GM18499 (cell line): ENCODE data around the gene PLD5.
"Not testable (repeated sequence)": the region's sequence is repeated elsewhere in the genome, so short reads cannot be mapped to it uniquely, and the experiment has no call there.

Experiments
- ATAC-seq: cut with Tn5 transposase; IDR thresholded peaks from one replicate; pipeline ENCODE4 v1.9.1; 2021; ENCODE audit warnings: moderate number of reproducible peaks; ENCODE audit not compliant: insufficient read depth, unreplicated experiment

Gene PLD5

DNA sequence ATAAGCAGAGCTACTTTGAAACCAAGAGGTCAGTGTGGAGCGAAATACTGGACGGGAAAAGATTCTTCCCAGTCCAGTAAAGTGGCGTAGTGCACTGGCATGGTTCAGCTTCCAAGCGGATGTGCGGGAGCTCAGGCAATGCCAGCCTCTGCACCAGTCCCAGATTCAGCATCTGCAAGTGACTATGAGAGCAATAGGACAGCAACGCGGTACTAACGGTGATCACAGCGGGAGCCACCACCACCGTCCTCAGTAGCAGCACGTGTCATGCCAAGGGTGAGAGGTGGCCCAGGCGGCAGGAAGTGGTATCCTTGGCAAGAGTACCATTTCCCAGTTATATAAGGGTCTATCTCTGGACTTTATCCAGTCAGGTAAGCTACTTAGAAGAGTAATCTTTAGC lies 17.8 kb downstream of the PLD5 start:
- ATAC-seq = no peak

DNA sequence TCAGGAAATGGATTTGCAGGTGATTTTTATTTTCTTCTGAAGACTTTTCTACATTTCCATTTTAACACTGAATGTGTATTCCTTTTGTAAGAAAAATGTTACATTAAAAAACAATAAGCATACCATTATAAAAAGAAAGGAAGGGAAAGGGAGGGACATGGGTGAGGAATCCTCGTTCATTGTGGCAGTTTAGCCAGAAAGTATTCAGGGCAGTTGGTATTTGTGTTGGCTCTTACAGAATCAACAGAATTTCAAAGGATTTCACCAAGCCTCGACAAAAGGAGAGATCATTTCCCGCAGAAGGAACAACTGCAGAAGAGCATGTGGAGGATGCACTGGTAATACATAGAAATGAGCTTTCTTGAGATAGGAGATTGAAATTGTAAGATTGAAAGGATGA lies 35.0 kb downstream of the PLD5 start:
- no peak for ATAC-seq

DNA sequence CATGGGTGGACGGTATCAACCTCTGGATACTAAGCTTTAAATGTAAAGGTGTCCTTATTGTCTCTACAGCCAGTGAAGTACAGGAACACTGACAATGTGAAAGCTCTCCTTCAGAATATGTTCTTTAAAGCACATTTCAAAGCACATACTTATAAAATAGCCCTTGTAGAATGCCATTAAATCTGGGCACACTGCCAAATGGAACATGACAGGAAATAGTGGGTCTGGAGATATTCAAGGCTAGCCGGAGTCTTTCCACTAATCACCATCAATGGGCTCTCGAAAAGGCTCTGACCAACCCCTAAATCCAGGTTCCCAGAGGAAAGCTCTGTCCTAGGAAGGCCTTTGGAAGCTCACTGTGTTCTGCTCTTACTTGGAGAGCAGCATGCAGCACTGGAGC lies 46.6 kb downstream of the PLD5 start:
- no peak for ATAC-seq

DNA sequence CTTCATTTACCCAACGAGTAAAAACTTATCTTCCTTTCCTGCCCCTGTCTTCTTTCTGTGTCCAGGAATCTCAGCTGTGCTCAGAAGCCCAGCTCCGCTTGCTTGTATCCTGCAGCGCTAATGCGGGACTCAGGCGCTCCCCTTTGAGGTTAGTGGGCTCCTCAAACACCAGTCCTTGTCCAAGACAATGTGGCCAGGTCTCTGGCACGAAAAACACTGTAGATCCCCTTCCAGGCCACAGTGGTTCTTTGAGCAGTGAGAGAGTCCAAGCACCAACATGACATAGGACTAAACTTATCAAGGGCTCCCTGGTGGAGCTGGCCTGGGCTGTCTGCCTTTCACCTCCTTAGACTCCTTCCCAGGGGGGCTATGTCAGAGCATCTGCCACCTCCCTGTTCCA lies 53.7 kb downstream of the PLD5 start:
- ATAC-seq = no peak

DNA sequence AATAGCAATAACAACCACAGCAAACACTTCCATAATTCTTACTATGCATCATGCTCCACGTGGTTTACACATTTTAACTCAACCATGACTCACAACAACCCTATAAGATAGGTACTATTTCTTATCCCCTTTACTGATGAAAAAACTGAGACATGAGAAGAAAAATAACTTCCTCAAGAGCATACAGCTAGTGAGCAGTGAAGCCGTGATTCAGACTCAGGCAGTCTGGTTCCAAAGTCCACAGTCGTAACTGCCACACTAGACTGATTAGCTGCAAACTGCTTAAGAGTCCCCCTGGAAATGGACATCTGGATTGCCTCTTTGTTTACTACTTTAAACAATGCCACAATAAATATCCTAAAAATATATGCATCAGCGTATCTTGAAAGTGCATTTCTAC lies 55.7 kb downstream of the PLD5 start:
- ATAC-seq = no peak

DNA sequence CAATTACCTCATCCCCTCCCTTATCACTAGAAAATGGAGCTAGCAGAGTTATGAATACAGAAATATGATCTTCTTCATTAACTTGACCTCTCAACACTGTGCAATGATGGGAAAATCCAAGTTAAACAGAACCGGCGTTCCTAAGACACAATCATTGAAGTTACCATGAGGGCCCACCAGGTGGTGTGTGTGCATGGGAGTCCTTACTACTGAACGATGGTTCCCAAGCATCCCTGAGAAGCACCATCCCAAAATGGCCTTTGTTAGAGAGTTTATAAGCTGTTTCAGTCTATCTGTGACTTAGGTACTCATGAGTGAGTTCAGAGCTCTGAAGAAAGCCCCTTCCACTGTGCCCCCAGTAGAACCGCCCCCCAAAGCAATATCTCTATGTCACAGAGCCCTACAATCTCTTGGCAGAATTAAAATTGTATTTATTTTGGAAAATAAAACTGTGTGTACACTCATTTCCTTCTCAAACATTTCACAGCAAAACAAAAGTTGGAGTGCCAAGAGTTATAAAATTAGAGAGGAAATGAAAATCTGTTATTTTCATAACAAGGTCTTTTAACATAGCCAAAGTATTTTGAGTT lies 56.8 kb downstream of the PLD5 start:
- ATAC-seq = no peak

DNA sequence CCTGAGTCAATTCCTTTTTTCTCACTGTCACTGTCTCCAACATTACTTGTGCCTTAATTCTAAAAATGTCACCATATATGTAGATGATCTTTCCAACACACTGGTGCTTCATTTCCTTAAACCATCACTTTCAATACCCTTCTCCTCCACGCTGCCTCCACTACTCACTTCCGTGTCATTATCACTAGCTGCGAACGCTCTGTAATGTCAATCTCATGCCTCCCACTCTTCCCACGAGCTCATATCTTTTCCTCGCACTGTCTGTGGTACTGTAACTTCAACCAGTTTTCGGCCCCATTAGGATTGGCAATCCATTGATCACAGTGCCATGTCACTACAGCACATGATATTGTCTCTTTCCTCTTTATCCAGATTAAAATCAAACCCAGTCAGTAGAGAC lies 61.6 kb downstream of the PLD5 start:
- ATAC-seq = no peak

DNA sequence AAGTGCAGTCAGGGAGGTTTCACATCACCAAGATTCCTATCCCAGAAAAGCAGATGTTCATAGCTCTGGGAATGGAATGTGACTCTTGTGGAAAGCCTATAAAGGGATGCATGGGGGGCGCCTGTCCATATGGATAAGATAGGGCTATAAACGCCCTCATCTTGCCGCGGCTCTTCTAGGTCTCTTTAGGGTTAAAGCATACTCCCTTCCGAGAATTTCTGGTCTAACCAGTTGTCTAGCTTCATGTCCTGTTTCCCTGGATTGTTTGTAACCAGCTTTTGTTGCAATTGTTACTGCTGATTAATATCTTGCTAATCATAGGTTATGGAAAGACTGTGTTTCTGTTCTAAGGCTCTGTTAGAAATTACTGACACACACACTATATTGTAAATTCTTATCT lies 64.8 kb downstream of the PLD5 start:
- not testable (repeated sequence) for ATAC-seq

DNA sequence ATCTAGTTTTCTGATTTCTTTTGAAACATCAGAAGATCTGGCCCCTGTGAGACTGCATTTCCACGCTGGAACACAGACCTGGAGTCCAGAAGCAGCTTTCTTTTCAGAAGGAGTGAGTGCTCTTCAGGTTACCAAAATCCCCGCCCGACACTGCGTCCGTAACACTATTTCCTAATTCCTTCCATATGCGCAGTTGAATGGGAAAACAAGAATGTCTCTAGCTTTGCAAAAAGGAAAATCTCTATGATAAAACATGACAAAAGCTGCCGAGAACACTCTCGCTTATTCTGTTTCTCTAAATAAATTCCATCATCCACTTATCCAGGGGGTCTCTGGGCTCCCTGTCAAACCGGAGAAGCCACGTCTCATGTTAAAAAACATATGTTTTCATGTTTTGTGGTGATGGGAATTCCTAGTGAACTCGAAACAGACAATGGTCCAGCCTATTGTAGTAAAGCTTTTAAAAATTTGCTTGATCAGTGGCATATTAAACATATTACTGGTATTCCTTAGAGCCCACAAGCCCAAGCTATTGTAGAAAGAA lies 67.7 kb downstream of the PLD5 start:
- no peak for ATAC-seq

DNA sequence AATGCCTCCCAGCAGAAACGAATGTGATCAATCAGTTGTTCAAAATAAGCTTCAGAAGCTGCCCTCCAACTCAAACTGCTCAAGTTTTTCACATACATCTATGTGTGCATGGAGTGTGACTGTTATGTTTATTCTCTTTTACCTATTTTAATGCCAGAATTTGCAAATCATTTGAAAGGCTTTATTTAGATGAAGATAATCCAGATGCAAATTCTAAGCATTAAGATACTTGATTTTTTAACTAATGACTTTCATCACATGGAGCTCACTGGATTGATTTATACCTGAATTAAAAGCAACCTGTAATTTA lies 69.5 kb downstream of the PLD5 start:
- no peak for ATAC-seq

DNA sequence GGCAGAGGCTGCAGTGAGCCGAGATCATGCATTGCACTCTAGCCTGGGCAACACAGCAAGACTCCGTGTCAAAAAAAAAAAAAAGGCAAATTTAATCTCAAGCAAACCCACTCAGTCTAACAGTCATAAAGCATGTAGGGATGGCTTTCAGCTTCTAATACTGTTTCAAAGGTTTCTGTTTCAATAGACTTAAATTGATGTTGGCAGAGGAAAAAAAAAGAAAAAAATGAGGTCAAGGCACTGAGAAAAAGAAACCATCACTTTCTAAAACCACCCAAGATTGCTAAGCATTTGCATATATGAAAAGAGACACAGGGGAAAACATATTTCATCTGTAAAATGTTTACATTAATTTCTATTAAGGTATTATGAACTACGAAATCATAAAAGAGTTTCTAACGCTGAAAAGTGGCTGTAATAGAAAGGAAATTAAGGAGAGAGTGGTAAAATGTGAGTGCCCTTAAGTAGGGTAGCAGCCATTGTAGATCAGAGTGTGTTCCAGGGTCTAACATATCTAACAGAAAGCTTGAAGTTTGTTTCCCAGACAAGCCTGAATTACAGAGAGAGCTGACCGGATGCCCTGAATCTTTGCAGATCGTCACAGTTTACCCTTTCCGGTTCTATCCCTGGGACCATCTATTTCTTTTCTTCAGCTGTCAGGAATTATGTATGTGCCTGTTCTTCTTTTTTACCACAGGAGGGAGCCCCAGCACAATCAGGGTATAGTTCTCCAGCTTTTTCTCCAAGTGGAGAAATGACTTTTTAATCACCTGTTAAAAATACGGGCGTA lies 70.0 kb downstream of the PLD5 start:
- peak; percentile 75 for ATAC-seq

DNA sequence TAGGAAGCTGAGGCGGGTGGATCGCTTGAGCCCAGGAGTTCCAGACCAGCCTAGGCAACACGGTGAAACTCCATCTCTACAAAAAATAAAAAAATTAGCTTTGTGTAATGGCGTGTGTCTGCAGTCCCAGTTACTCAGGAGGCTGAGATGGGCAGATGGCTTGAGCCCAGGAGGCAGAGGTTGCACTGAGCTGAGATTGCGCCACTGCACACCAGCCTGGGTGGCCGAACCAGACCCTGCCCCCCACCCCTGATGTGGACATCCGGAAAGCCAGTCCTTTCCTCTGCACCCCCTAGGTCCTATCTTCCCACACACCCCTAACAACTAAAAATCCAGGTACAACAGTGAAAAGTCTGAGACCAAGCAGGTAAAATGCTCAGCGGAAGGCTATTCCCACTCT lies 71.9 kb downstream of the PLD5 start:
- no peak for ATAC-seq

DNA sequence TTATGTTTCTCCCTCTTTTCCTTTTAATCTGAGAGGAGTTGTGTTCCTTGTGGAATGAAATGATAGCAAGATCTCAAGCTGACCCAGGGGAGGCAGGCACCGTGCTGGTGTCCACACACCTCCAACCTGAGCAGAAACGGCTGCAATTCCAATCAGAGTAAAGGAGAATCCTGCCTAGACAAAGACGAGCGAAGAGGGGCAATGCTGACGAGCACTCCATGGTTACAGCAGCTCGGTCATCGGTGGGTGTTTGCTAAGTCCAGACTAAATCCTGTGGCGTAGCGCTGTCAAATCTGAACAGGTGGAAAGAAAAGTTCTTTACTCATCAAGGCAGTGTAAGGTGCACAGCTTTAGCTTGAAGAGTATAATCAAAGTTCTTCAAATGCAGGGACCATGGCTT lies 74.8 kb downstream of the PLD5 start:
- ATAC-seq = no peak

DNA sequence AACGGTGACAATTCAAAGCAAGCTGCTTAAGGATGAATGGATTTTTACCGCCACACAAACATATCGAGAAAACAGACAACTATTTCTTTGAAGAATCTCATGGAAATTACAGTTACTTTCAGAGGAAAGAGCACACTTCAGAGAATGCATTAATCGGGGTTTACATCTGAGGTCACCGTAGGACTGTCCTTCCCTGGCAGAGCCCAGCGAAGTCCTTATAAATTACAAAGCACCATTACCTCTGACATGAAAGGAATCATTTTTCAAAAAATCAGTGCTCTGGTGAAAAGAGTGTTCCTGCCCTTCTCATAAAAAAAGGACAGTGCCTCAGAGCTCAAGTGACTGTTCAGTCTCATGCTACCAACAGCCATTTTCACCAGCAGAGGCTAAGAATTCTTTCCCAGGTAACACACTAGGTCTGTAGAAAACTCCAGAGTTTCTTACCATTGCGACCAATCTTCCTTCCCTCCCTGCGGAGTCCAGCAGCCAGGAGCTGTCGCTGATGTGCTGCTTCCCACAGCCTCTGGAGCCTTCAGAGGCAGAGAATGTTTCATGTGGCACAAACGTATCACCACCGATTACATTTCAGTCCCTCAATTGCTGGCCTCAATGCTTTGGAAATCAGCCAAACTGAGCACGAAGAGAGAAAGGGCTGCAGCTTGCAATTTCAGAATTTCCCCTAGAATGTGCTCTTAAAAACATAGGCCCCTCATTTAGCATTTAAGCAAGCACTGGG lies 75.4 kb downstream of the PLD5 start:
- no peak for ATAC-seq

DNA sequence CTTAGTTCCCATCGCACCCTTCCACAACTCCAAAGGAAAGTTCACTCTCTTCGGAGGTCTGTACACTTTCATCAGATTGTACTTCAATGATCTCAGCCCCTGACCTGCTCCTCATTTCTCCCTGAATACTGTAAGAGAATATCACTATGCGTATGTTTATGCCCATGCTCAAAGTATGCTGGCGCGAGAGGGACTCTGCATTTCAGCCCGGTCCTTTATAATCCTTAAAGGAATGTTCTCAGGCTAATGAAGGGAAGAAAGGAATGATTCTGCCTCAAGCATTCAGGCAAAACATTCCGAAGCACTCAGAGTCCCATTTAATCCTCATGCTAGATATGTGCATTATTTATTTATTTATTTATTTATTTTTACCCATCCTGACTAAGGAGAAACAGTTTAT lies 76.8 kb downstream of the PLD5 start:
- no peak for ATAC-seq

DNA sequence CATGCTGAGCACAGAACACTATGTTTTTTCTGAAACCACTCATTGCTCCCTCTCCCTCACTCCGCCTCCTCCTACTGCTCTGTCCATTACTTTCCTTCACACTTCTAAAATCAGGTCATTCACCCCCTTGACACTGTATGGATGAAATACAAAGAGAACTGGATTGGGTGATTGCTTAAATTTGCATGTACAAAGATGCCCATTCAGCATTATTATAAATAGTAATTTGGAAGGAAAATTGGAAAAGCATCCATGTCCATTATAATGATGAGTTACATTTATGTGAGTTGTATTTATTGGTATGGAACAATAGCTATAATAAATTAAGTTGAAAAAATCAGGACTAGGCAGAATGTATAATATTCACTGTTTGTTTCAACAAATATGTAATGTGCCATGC lies 83.7 kb downstream of the PLD5 start:
- no peak for ATAC-seq

DNA sequence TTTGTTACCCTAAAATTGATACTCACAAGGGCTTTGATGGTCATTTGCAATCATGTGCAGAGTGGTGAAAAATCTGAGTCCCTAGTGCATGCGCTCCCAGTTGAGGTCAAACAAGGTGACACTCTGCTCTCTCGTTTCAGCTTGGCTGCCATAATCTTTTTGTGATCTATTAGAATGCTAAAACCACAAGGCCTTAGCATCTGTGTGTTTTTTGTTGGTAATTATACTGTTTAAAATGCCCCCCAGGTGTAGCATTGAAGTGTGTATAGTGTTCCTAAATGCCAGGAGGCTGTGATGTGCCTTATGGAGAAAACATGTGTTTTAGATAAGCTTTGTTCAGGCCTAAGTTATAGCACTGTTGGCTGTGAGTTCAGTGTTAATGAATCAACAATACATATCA lies 89.3 kb downstream of the PLD5 start:
- no peak for ATAC-seq

DNA sequence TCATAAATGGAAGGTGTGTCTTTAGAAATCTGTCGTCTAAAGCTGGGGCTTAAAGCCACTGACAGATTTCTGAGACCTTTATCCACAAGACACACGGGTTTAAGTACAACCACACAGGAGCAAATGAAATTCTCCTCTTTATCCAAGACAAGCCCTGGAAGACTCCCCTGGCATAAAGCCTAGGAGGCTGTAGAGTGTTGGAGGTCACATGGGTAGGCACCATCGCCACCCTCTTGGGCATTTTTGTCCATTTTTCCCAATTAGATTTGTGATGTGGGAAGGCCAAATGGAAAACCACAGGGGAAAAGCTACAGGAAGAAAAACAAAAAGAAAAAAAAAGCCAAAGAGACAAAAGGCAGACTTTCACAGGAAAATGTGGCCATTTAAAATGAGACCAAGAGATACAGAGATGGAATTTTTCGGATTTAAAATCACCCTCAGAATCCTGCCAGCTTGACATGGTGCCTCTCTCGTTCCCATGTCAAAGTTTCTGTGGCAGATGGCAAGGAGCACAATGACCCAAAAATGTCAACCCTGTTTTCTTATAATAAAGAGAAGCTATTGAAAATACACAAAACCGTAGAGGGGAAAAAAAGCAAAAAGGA lies 91.9 kb downstream of the PLD5 start:
- ATAC-seq = no peak

DNA sequence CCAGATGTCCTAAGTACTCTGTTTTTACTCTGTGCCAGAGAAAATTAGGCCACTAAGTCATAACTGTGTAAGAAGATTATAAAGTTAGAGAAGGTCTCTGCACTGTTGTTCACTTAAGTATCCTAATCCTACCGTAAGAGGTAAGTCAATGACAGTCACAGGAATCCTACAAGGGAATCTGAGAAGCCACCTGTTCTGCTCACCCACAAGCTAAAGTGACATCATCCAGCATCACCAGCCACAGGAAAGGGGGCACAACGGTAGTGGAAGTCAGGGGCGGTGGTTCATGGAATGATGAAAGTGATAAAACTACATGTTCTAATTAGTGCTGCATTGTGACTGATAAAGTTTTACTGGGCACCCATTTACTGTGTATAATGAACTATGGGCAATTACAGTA lies 92.7 kb downstream of the PLD5 start:
- no peak for ATAC-seq

DNA sequence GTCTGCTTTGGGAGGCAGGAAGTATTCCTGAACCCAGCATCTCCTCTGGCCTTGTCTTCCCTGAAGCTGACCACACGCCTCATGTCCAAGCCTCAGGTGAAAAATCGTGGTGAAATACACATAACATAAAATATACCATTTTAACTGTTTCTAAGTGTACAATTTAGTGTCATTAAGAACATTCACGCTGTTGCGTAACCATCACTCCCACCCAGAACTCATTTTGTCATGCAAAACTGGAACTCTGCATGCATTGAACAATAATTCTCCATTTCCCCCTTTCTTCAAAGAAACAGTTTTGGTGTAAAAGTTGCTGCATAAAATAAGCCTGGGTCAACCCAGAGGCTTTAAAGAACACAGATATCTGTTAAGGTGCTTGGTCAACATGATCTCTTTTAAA lies 93.5 kb downstream of the PLD5 start:
- ATAC-seq = no peak
